GM12874 (cell line): ENCODE results near the gene NAALADL2.

Experiments used
- CTCF ChIP-seq: IDR thresholded peaks from 2 replicates; pipeline ENCODE4 v1.5.1; 2011; ENCODE audit warnings: low read depth, mild to moderate bottlenecking, control low read depth, low read length, moderate library complexity; ENCODE audit not compliant: insufficient read depth

Gene NAALADL2

GRCh38 chr3:174859114-174859735 is at the start of gene NAALADL2:
Gene NAALADL2 (plus strand): TSS chr3:174859334.
- no peak for TF ChIP-seq CTCF

GRCh38 chr3:174810254-174810653 is 48.9 kb upstream of the NAALADL2 start:
- TF ChIP-seq CTCF: no peak

GRCh38 chr3:174812172-174812862 is 46.8 kb upstream of the NAALADL2 start:
- TF ChIP-seq CTCF: no peak

GRCh38 chr3:174815750-174816149 is 43.4 kb upstream of the NAALADL2 start:
- TF ChIP-seq CTCF: no peak

GRCh38 chr3:174820885-174821284 is 38.2 kb upstream of the NAALADL2 start:
- TF ChIP-seq CTCF: no peak

GRCh38 chr3:174821477-174821876 is 37.7 kb upstream of the NAALADL2 start:
- no peak for TF ChIP-seq CTCF

- TF ChIP-seq CTCF: no peak
Observed at GRCh38 chr3:174822320-174822719, 36.8 kb upstream of the NAALADL2 start.
